HepG2 (cell line): ENCODE data around the gene DNAAF1. TPM values are rescaled to one million over a fixed set of nuclear protein-coding genes. Genes with fewer than 3 reads are reported as not detected.
A peak's percentile ranks its signal among the peaks of the same experiment; 100 is the strongest.

Experiments used
- ATAC-seq: fragments of 200-7000 bp; cut with Tn5 transposase; 3 replicates; pipeline ENCODE4 v1.9.1; 2020; ENCODE audit warnings: mild to moderate bottlenecking, moderate library complexity
- BruUV-seq: library from RNA; stranded (reverse); fragments of 400-500 nt; replicated peaks from 2 replicates; lab custom pipeline; 2021; lab: Mats Ljungman, UMichigan
- CTCF ChIA-PET: fragments of 300-600 bp; formaldehyde crosslinking; extraction: SDS; loops from one replicate; lab custom pipeline; 2021; ENCODE audit warnings: low total read pairs, inconsistent platforms, low intra/inter-chr PET ratio; lab: Yijun Ruan, JAX
- POLR2A ChIA-PET: fragments of 350-600 bp; sonication (Branson Sonifier 250); formaldehyde crosslinking; loops from one replicate; lab custom pipeline; 2020; ENCODE audit warnings: antibody characterized with exemption, inconsistent platforms; lab: Yijun Ruan, JAX
- DNase-seq: peaks from one replicate; pipeline ENCODE4 v3.0.0-alpha.2; 2015; ENCODE audit warnings: low spot score
- FAIRE-seq: peaks from 3 replicates; lab custom pipeline; 2011; peaks lifted over from hg19 to GRCh38; lab: Jason Lieb, UNC
- H2AFZ ChIP-seq: one replicate; pipeline ENCODE4 v1.6.1; 2011; ENCODE audit warnings: low read length, inconsistent platforms
- H3K27ac ChIP-seq: fragments of 300-600 bp; 3 replicates; pipeline ENCODE4 v1.8.0; 2011; ENCODE audit warnings: mixed run types, mild to moderate bottlenecking, mixed read lengths, low read length, inconsistent platforms; ENCODE audit not compliant: insufficient read depth; ENCODE audit errors: extremely low read length
- H3K27me3 ChIP-seq, 2 experiments: fragments of 200-600 bp in 1 of 2; 2 replicates in 1 of 2; 3 replicates in 1 of 2; pipeline versions ENCODE4 v1.6.0 to v1.8.0; 2011; ENCODE audit warnings: low read length in 2 of 2, mild to moderate bottlenecking in 2 of 2, moderate library complexity in 2 of 2, inconsistent platforms in 1 of 2; ENCODE audit not compliant: insufficient read depth in 2 of 2, control insufficient read depth in 1 of 2
- H3K36me3 ChIP-seq, 2 experiments: fragments of 200-600 bp in 1 of 2; replicated peaks in 1 of 2; 2 replicates in 1 of 2; 3 replicates in 1 of 2; pipeline versions ENCODE4 v1.5.1 to v1.8.0; 2011; ENCODE audit warnings: low read length in 2 of 2, inconsistent platforms in 1 of 2; ENCODE audit not compliant: insufficient read depth in 2 of 2, control insufficient read depth in 1 of 2
- H3K4me1 ChIP-seq: 2 replicates; pipeline ENCODE4 v1.5.1; 2012; ENCODE audit warnings: low read length, inconsistent platforms; ENCODE audit not compliant: insufficient read depth
- H3K4me2 ChIP-seq: 2 replicates; pipeline ENCODE4 v1.6.0; 2011; ENCODE audit warnings: low read depth, low read length, inconsistent platforms
- H3K4me3 ChIP-seq, 3 experiments: fragments of 200-600 bp in 1 of 3; sonication (generic), shearing (Covaris generic) in 1 of 3; replicated peaks in 1 of 3; 2 replicates each; pipeline ENCODE4 v1.5.1; 2011 to 2016; ENCODE audit warnings: low read length in 3 of 3, inconsistent platforms in 2 of 3, low read depth in 2 of 3, mild to moderate bottlenecking in 2 of 3, control low read depth in 1 of 3, mixed read lengths in 1 of 3; ENCODE audit not compliant: insufficient read depth in 1 of 3
- H3K79me2 ChIP-seq: one replicate; pipeline ENCODE4 v1.6.1; 2011; ENCODE audit warnings: low read length, inconsistent platforms; ENCODE audit not compliant: insufficient read depth
- H3K9ac ChIP-seq: 2 replicates; pipeline ENCODE4 v1.6.0; 2011; ENCODE audit warnings: mild to moderate bottlenecking, low read depth, low read length, inconsistent platforms; ENCODE audit not compliant: insufficient read depth
- H3K9me3 ChIP-seq: 2 replicates; pipeline ENCODE4 v1.5.1; 2012; ENCODE audit warnings: mild to moderate bottlenecking, low read length
- H4K20me1 ChIP-seq: 2 replicates; pipeline ENCODE4 v1.6.0; 2011; ENCODE audit warnings: inconsistent platforms, mild to moderate bottlenecking, low read length, moderate library complexity; ENCODE audit not compliant: insufficient read depth
- ARHGAP35 ChIP-seq: sonication (generic); formaldehyde crosslinking; IDR thresholded peaks from 2 replicates; pipeline ENCODE4 v1.9.0; 2022; ENCODE audit warnings: mild to moderate bottlenecking, inconsistent platforms, moderate library complexity, missing genetic modification reagents, borderline replicate concordance
- DR1 ChIP-seq: sonication (generic); formaldehyde crosslinking; IDR thresholded peaks from 2 replicates; pipeline ENCODE4 v1.8.0; 2021; ENCODE audit warnings: mild to moderate bottlenecking, missing genetic modification reagents, inconsistent platforms
- RBFOX2 ChIP-seq: fragments of 200-400 bp; formaldehyde crosslinking; IDR thresholded peaks from 2 replicates; pipeline ENCODE4 v1.6.1; 2017; ENCODE audit warnings: low read depth, mild to moderate bottlenecking, low read length
- WGBS: methylation state at CpG from one replicate; pipeline ENCODE4 v1.1.6; 2017; ENCODE audit warnings: low lambda C conversion rate; 5-methylcytosine and 5-hydroxymethylcytosine counted together
- in situ Hi-C: cut with HindIII; loops from 2 replicates; pipeline ENCODE4 v1.10.0; 2017; ENCODE audit warnings: low pct_unique_long_range_greater_than_20kb; ENCODE audit not compliant: extremely low pct_ligation_motif_present
- intact Hi-C: fragments of 100-400 bp; cut with micrococcal nuclease; formaldehyde crosslinking; loops from one replicate; pipeline ENCODE4 v1.10.0; 2022; ENCODE audit not compliant: unreplicated experiment
- polyA plus RNA-seq, 8 experiments: library from polyadenylated mRNA; depleted of rRNA in 3 of 8; stranded (reverse) in 7 of 8; unstranded in 1 of 8; fragments of >200 nt; fragmentation: Illumina TruSeq in 4 of 8; extraction: Trizol in 4 of 8; gene quantifications; 2 replicates each; pipeline versions ENCODE4 v1.2.1 to v1.2.3, GENCODE V29; 2011 to 2016; ENCODE audit warnings: low read depth in 4 of 8, missing spikeins in 1 of 8, mixed read lengths in 1 of 8; ENCODE audit not compliant: insufficient read depth in 1 of 8
- total RNA-seq, 5 experiments: library from RNA; depleted of rRNA; stranded (reverse); fragments of >200 nt; fragmentation: Illumina TruSeq; extraction: Trizol; gene quantifications; 2 replicates each; pipeline ENCODE4 v1.2.3, GENCODE V29; 2016; ENCODE audit warnings: low read depth in 1 of 5

The DNAAF1 gene
- total and polyA plus RNA-seq, 2 of the 13 experiments (the other 11 are each of a cell fraction or from before 2014, with no cell fraction given): 0.04 TPM; not detected in 1

DNA sequence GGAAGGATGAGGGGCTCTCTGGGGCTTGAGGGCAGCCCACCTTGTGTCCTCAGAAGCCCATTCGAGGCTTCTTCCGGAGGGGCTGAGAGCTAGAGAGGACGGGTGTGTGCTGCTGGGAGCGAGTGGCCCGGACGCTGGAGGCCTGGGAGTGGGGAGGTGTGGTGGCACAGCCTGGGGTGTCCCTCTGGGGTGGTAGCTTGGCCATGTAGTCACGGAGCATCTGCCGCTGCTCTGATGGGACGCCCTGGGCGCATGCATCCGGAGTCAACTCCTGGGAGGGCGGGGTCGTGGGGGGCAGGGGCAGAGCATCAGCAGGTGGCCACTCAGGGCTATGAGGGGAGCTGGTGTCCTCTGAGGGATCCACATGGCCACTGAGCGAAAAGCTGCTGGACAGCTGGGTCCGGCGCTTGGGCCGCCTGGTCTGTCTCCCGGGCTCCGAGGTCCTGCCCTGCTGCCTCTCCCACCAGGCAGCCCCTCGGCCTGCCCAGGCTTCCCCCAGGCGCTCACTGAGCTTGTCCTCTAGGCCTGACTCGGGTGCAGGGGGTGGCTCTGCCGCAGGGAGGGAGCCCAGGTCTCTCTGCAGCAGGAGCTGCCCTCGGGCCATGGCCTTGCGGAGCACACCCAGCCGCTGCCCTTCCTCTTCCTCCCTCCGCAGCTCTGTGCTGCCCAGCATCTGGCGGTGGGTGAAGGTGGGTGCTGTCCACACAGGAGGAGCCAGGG lies 33.9 kb downstream of the DNAAF1 start:
- FAIRE-seq: no peak
- Histone ChIP-seq H3K4me1 (peaks cover 37% of the 10 kb centered on the region), H3K4me2 (no peak overlapping the region), H3K27me3 (no peaks in the 10 kb centered on the region), H3K4me3 (no peak overlapping the region), H3K36me3 (peaks cover 25 to 48% of the 10 kb centered on the region in 2 experiments; a peak in 4 of 5 replicates), H3K79me2 (no peaks in the 10 kb centered on the region), H2AFZ (no peak overlapping the region), H3K27ac (no peak overlapping the region), H3K9me3 (no peaks in the 10 kb centered on the region), H4K20me1 (no peaks in the 10 kb centered on the region), H3K9ac (no peak overlapping the region)
- intact Hi-C loops: loop anchor here (5.0 kb wide), 1 partner anchor 227 kb away; the partner anchor contains the start of gene OSGIN1
- in situ Hi-C loops: loop anchor here (5.0 to 25.0 kb wide), 2 partner anchors 92 to 217 kb away; partner anchors contain the start of genes NECAB2 and OSGIN1
- 100% methylated on average over 5 of the region's 28 CpGs for WGBS
- CTCF ChIA-PET: no interaction called here
- no peak for TF ChIP-seq DR1 (CRISPR knock-in tag)
- peak; percentile 27; the same call in 1 of the 2 replicates for TF ChIP-seq RBFOX2
- no TSS peak for BruUV-seq
- ATAC-seq: no peak
- no peak for DNase-seq
- POLR2A ChIA-PET: interaction anchor here (0.9 to 1.0 kb wide), 2 partner anchors 28 to 63 kb away, joined by 3 to 4 read pairs; partner anchors contain the start of gene MBTPS1

DNA sequence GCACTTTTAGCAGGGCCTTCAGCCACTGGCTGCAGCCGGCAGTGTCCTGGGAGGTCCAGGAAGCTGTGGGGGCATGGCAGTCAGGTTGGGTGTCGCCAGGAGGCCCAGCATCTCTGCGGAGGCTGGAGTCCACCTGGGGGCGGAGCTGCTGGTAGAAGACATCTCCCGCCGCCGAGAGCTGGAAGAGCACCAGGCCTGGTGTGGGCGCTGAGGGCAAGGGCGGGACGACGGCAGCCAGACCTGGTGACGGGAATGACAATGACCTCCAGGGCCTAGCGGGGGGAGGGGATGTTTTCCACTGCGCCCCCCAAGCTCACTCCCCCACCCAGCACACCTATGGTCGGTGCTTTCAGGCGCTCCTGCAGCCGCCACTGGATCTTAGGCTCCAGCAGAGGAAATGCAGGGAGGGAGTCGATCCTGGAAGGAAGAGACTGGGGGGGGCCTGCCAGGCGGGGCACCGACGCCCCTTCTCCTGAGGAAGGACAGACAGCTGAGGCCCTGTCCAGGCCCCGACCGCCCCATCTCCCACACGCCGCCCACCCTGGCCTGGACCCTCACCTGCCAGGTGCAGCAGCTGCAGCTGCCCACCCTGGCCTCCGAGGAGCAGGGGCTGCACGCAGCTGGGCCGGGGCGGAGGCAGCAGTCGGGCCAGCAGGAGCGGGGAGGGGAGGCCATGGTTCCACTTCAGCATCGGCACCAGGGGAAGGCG lies 34.7 kb downstream of the DNAAF1 start:
- H3K4me1 ChIP-seq: peaks cover 32% of the 10 kb centered on the region
- H3K36me3 ChIP-seq: peaks cover 25 to 55% of the 10 kb centered on the region in 2 experiments; a peak in 4 of 5 replicates
- TF ChIP-seq ARHGAP35: no peak
- TF ChIP-seq RBFOX2: peak; percentile 30

More for the DNA sequence above, 34.7 kb downstream of the DNAAF1 start:
- no TSS peak for BruUV-seq
- no peak for ATAC-seq
- ChIA-PET CTCF (no interaction called here), POLR2A (no interaction called here)
- H3K9ac ChIP-seq: no peak overlapping the region
- no peaks in the 10 kb centered on the region for H3K9me3 ChIP-seq
- intact Hi-C loops: loop anchor here (5.0 kb wide), 1 partner anchor 227 kb away; the partner anchor contains the start of gene OSGIN1
- WGBS: 96% methylated on average over 20 of the region's 33 CpGs
- no peaks in the 10 kb centered on the region for H4K20me1 ChIP-seq
- H2AFZ ChIP-seq: no peak overlapping the region
- FAIRE-seq: no peak
- in situ Hi-C loops: loop anchor here (5.0 to 25.0 kb wide), 2 partner anchors 92 to 217 kb away; partner anchors contain the start of genes NECAB2 and OSGIN1
- H3K4me3 ChIP-seq: no peak overlapping the region
- no peak for DNase-seq
- H3K27me3 ChIP-seq: no peaks in the 10 kb centered on the region
- no peak overlapping the region for H3K4me2 ChIP-seq
- peaks cover 6% of the 10 kb centered on the region for H3K79me2 ChIP-seq
- no peak overlapping the region for H3K27ac ChIP-seq
